HTR-8/SVneo (cell line): ENCODE data around the gene PALM3.
A peak's percentile ranks its signal among the peaks of the same experiment; 100 is the strongest.

ENCODE experiments used
- DNase-seq: peaks from one replicate; pipeline ENCODE4 v3.0.0; 2011; ENCODE audit warnings: low spot score, mixed read lengths; ENCODE audit not compliant: insufficient read length
- FAIRE-seq: peaks from 2 replicates; lab custom pipeline; 2011; peaks lifted over from hg19 to GRCh38; lab: Jason Lieb, UNC

Gene PALM3

DNA sequence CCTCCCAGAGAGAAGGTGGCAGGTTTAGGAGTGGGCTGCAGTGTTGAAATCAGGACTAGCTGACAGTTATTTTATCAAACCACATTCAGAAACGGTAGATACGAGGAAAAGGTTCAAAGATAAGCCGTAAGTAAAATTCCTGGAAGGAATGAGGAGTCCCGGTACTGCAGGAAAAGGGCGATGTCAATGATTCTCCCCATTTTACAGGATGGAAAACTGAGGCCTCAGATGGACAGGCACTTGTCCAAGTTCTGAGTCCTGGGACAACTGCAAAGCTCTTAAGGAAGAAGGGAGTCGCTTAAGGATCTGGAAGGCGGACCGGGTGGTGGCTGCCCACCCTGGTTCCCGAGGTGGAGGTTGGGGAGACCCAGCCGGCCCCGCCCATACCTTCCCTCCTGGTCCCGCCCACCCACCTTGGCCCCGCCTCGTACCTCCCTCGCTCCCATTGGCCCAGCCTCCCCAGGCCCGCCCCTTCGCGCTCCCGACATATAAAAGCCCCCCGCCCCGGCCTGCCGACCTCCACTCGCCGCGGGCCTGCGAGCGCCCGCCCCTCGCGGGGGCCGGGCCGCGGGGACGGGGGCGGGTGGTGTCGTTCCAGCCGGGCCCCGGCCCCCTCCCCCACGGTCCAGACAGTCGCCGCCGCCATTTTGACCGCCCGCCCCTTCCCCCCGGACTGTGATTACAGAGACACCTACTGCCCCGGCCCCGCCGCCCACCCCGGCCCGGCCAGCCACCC lies 56.4 kb downstream of the PALM3 start:
- FAIRE-seq (no peak), DNase-seq (peak; percentile 66)

DNA sequence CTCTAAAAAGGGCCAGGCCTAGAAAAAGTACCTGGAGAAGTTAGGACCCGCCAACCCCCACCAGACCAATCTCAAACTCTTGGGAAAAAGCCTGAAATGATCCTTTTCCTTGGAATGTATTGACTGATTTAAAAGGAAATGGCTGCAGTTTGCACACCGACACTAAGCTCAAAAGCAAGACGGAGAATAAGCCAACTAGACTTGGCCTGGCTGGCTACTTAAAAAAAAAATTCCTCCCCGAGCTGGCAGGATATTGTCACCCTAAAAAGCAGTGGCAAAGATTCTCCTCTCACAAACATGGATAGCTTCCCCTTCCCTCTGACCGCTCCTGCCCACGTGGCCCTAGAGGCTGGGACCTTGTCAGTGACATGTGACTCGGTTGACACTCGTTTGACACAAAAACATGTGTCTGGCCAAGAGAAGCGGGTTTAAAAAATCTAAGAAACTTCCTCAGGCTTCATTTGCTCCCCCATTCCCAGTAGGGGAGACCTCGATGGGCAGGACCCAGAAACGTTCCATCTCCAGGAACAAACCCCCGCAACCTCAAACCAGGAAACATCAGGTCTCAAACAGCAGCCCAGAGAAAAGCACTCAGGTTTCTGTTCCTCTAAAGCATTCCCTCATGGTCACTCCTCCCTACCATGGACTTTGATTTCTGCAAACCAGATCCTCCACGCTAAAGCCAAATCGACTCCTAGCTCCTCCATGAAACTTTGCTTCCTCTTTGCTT lies 57.1 kb downstream of the PALM3 start:
- DNase-seq: no peak
- FAIRE-seq: no peak
